ENCODE measurements around the gene LIN7C. TPM values are rescaled to one million over a fixed set of nuclear protein-coding genes. Genes with fewer than 3 reads are reported as not detected.
A peak's percentile ranks its signal among the peaks of the same experiment; 100 is the strongest.

Gene LIN7C
- total RNA-seq, 1 donor from 2014 or later = 21.8 TPM

GRCh38 chr11:27468995-27469695, 37.4 kb downstream of the LIN7C start:
- DNase-seq (ENCODE audit: extremely low spot score, unreplicated experiment) = no peak
- no peak for TF ChIP-seq CTCF (IDR thresholded peaks at IDR 0.05)
- H3K9me3 Mint-ChIP-seq (ENCODE audit: unreplicated experiment) = no peaks in the 10 kb centered on the region
- H3K4me3 Mint-ChIP-seq (ENCODE audit: unreplicated experiment) = peak overlapping the region; percentile 84
- peaks cover 70% of the 10 kb centered on the region for H3K4me1 Mint-ChIP-seq (ENCODE audit: unreplicated experiment)
- H3K36me3 Mint-ChIP-seq (ENCODE audit: unreplicated experiment) = no peaks in the 10 kb centered on the region
- no peaks in the 10 kb centered on the region for H3K27me3 Mint-ChIP-seq (ENCODE audit: unreplicated experiment)
- peak overlapping the region; percentile 77 for H3K27ac Mint-ChIP-seq (ENCODE audit: unreplicated experiment)

GRCh38 chr11:27468209-27468994, 38.2 kb downstream of the LIN7C start:
- DNase-seq (ENCODE audit: extremely low spot score, unreplicated experiment) = no peak
- H3K27ac Mint-ChIP-seq (ENCODE audit: unreplicated experiment) = peak overlapping the region; percentile 77
- no peaks in the 10 kb centered on the region for H3K36me3 Mint-ChIP-seq (ENCODE audit: unreplicated experiment)
- TF ChIP-seq CTCF (IDR thresholded peaks at IDR 0.05) = no peak
- peak overlapping the region; percentile 84 for H3K4me3 Mint-ChIP-seq (ENCODE audit: unreplicated experiment)
- no peaks in the 10 kb centered on the region for H3K9me3 Mint-ChIP-seq (ENCODE audit: unreplicated experiment)
- H3K4me1 Mint-ChIP-seq (ENCODE audit: unreplicated experiment) = peaks cover 74% of the 10 kb centered on the region
- no peaks in the 10 kb centered on the region for H3K27me3 Mint-ChIP-seq (ENCODE audit: unreplicated experiment)

- H3K36me3 Mint-ChIP-seq (ENCODE audit: unreplicated experiment) = no peaks in the 10 kb centered on the region
- no peaks in the 10 kb centered on the region for H3K27me3 Mint-ChIP-seq (ENCODE audit: unreplicated experiment)
- no peaks in the 10 kb centered on the region for H3K9me3 Mint-ChIP-seq (ENCODE audit: unreplicated experiment)
- H3K4me3 Mint-ChIP-seq (ENCODE audit: unreplicated experiment) = no peak overlapping the region
- TF ChIP-seq CTCF (IDR thresholded peaks at IDR 0.05) = no peak
- H3K4me1 Mint-ChIP-seq (ENCODE audit: unreplicated experiment) = peaks cover 78% of the 10 kb centered on the region
- no peak for DNase-seq (ENCODE audit: extremely low spot score, unreplicated experiment)
- H3K27ac Mint-ChIP-seq (ENCODE audit: unreplicated experiment) = peak overlapping the region; percentile 90
Measured at GRCh38 chr11:27467181-27467913, 39.2 kb downstream of the LIN7C start.

- H3K4me1 Mint-ChIP-seq (ENCODE audit: unreplicated experiment) = peaks cover 87% of the 10 kb centered on the region
- H3K27ac Mint-ChIP-seq (ENCODE audit: unreplicated experiment) = peak overlapping the region; percentile 90
- no peak overlapping the region for H3K4me3 Mint-ChIP-seq (ENCODE audit: unreplicated experiment)
- no peak for DNase-seq (ENCODE audit: extremely low spot score, unreplicated experiment)
- no peaks in the 10 kb centered on the region for H3K9me3 Mint-ChIP-seq (ENCODE audit: unreplicated experiment)
- H3K36me3 Mint-ChIP-seq (ENCODE audit: unreplicated experiment) = no peaks in the 10 kb centered on the region
- TF ChIP-seq CTCF (IDR thresholded peaks at IDR 0.05) = no peak
- no peaks in the 10 kb centered on the region for H3K27me3 Mint-ChIP-seq (ENCODE audit: unreplicated experiment)
Measured at GRCh38 chr11:27466363-27466762, 40.2 kb downstream of the LIN7C start.

GRCh38 chr11:27465629-27466028, 40.9 kb downstream of the LIN7C start:
- peaks cover 87% of the 10 kb centered on the region for H3K4me1 Mint-ChIP-seq (ENCODE audit: unreplicated experiment)
- no peaks in the 10 kb centered on the region for H3K36me3 Mint-ChIP-seq (ENCODE audit: unreplicated experiment)
- no peaks in the 10 kb centered on the region for H3K9me3 Mint-ChIP-seq (ENCODE audit: unreplicated experiment)
- DNase-seq (ENCODE audit: extremely low spot score, unreplicated experiment) = no peak
- no peak for TF ChIP-seq CTCF (IDR thresholded peaks at IDR 0.05)
- no peaks in the 10 kb centered on the region for H3K27me3 Mint-ChIP-seq (ENCODE audit: unreplicated experiment)
- no peak overlapping the region for H3K4me3 Mint-ChIP-seq (ENCODE audit: unreplicated experiment)
- peak overlapping the region; percentile 90 for H3K27ac Mint-ChIP-seq (ENCODE audit: unreplicated experiment)

Measured in osteocyte (in vitro differentiated cells).